GM19324 (cell line): ENCODE results near the gene PACSIN1.

Experiments
- ATAC-seq: cut with Tn5 transposase; IDR thresholded peaks from one replicate; pipeline ENCODE4 v1.9.1; 2021; ENCODE audit warnings: mild to moderate bottlenecking, moderate library complexity; ENCODE audit not compliant: unreplicated experiment, low FRiP score

PACSIN1 gene

GRCh38 chr6:34558172-34558714, 92.4 kb downstream of the PACSIN1 start:
- ATAC-seq = no peak

- no peak for ATAC-seq
These were observed 93.9 kb downstream of the PACSIN1 start for GRCh38 chr6:34559651-34560365.

- no peak for ATAC-seq
These were observed 94.7 kb downstream of the PACSIN1 start for GRCh38 chr6:34560366-34561226.

GRCh38 chr6:34561227-34561530, 95.3 kb downstream of the PACSIN1 start:
- ATAC-seq = no peak

- ATAC-seq = no peak
These were observed 96.5 kb downstream of the PACSIN1 start for GRCh38 chr6:34562350-34562749.

- ATAC-seq = no peak
These were observed 97.1 kb downstream of the PACSIN1 start for GRCh38 chr6:34562861-34563512.

- ATAC-seq = no peak
These were observed 97.6 kb downstream of the PACSIN1 start for GRCh38 chr6:34563513-34563870.

- no peak for ATAC-seq
These were observed 98.3 kb downstream of the PACSIN1 start for GRCh38 chr6:34564181-34564580.

GRCh38 chr6:34565722-34566137, 99.9 kb downstream of the PACSIN1 start:
- ATAC-seq = no peak

GRCh38 chr6:34566830-34567546, 101.1 kb downstream of the PACSIN1 start:
- ATAC-seq = no peak

GRCh38 chr6:34568341-34569201, 102.7 kb downstream of the PACSIN1 start:
- no peak for ATAC-seq

GRCh38 chr6:34569361-34569973, 103.6 kb downstream of the PACSIN1 start:
- ATAC-seq = no peak

GRCh38 chr6:34570066-34570833, 104.4 kb downstream of the PACSIN1 start:
- no peak for ATAC-seq

- no peak for ATAC-seq
These were observed 105.5 kb downstream of the PACSIN1 start for GRCh38 chr6:34571388-34571787.

GRCh38 chr6:34572021-34572420, 106.1 kb downstream of the PACSIN1 start:
- ATAC-seq = no peak

- no peak for ATAC-seq
These were observed 106.7 kb downstream of the PACSIN1 start for GRCh38 chr6:34572585-34572984.

GRCh38 chr6:34573567-34574183, 107.8 kb downstream of the PACSIN1 start:
- ATAC-seq = no peak

- no peak for ATAC-seq
These were observed 108.9 kb downstream of the PACSIN1 start for GRCh38 chr6:34574647-34575293.
